Measurements from ENCODE around the gene CYP4A22.

CYP4A22 gene

DNA sequence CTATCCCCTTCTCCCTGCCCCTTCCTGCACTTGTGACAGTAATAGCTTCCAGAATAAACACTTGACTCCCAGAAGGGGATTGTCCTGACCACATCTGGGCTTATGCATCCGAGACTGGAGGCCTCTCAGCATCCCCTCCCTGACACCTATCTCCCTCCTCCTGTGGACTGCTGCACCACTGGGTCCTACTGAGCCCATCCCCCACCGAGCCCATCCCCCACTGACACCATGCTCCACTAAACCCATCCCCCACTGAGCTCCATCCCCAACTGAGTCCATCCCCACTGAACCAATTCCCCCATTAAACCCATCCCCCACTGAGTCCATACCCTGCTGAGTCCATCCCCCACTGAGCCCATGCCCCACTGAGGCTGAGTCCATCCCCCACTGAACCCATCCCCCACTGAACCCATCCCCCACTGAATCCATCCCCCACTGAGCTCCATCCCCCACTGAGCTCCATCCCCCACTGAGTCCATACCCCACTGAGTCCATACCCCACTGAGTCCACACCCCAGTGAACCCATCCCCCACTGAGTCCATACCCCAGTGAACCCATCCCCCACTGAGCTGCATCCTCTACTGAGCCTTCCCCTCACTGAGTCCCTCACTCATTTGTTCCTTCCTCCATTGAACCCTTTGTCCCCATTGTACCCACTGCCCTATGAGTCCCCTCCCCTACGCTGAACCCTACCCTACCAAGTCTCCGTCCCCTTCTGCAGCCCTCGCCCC is 47.0 kb downstream of the CYP4A22 start:
- no peak overlapping the region for H3K4me3 ChIP-seq (ENCODE audit: low read depth, low read length)
- peak; percentile 25 for DNase-seq (ENCODE audit: low read depth)
- TF ChIP-seq, protein P1, sequence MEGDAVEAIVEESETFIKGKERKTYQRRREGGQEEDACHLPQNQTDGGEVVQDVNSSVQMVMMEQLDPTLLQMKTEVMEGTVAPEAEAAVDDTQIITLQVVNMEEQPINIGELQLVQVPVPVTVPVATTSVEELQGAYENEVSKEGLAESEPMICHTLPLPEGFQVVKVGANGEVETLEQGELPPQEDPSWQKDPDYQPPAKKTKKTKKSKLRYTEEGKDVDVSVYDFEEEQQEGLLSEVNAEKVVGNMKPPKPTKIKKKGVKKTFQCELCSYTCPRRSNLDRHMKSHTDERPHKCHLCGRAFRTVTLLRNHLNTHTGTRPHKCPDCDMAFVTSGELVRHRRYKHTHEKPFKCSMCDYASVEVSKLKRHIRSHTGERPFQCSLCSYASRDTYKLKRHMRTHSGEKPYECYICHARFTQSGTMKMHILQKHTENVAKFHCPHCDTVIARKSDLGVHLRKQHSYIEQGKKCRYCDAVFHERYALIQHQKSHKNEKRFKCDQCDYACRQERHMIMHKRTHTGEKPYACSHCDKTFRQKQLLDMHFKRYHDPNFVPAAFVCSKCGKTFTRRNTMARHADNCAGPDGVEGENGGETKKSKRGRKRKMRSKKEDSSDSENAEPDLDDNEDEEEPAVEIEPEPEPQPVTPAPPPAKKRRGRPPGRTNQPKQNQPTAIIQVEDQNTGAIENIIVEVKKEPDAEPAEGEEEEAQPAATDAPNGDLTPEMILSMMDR (IDR thresholded peaks at IDR 0.05; ENCODE audit: low read depth, low read length): no peak
- no peak for TF ChIP-seq MYC (IDR thresholded peaks at IDR 0.05; ENCODE audit: low read depth, low read length)
- no peak for TF ChIP-seq POLR2A (IDR thresholded peaks at IDR 0.05; ENCODE audit: extremely low read depth, insufficient read length)
- TF ChIP-seq, protein P2, sequence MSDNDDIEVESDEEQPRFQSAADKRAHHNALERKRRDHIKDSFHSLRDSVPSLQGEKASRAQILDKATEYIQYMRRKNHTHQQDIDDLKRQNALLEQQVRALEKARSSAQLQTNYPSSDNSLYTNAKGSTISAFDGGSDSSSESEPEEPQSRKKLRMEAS (IDR thresholded peaks at IDR 0.05; ENCODE audit: low read depth, low read length): no peak

DNA sequence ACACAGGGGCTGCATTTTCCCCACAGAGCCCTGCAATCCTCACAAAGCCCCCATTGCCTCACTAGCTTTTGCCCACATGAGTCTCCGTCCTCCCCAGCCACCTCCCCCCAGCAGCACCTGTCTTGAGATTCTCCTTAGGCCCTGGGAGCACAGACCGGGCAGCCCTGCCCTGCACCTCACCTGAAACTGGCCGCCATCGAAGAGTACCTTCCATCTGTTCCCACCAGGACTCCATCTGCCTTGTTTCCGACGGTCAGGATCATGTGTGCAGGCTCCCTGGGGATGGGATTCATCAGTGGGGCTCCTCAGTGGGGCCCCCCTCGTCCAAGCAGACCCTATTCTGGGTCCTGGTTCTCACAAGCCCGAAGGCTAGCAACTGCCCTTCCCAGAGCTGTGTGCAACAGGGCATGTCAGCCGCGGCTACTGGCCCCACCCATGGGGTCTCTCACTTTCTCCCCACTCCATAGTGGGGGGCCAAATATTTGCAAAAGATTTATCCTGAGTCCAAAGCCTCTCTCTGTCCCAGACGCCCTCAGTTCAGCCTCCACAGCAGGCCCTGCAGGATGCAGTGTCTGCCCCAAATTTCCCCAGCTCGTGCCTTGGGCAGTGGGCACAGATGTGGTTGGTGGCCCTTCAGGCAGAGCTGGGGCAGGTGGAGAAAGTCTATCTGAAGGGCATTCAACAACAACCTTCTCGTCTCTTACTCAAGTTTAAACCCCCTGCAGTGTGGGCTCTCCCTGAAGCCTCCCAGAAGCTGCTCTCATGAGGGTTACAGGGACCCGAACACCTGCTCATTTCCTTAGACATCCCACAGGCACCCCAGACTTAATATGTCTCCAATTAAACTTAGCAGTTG is 47.8 kb downstream of the CYP4A22 start:
- TF ChIP-seq POLR2A (IDR thresholded peaks at IDR 0.05; ENCODE audit: extremely low read depth, insufficient read length): no peak
- TF ChIP-seq, protein P2 (IDR thresholded peaks at IDR 0.05; ENCODE audit: low read depth, low read length): no peak
- TF ChIP-seq, protein P1 (IDR thresholded peaks at IDR 0.05; ENCODE audit: low read depth, low read length): no peak
- no peak for TF ChIP-seq MYC (IDR thresholded peaks at IDR 0.05; ENCODE audit: low read depth, low read length)
- no peak for DNase-seq (ENCODE audit: low read depth)
- no peak overlapping the region for H3K4me3 ChIP-seq (ENCODE audit: low read depth, low read length)

DNA sequence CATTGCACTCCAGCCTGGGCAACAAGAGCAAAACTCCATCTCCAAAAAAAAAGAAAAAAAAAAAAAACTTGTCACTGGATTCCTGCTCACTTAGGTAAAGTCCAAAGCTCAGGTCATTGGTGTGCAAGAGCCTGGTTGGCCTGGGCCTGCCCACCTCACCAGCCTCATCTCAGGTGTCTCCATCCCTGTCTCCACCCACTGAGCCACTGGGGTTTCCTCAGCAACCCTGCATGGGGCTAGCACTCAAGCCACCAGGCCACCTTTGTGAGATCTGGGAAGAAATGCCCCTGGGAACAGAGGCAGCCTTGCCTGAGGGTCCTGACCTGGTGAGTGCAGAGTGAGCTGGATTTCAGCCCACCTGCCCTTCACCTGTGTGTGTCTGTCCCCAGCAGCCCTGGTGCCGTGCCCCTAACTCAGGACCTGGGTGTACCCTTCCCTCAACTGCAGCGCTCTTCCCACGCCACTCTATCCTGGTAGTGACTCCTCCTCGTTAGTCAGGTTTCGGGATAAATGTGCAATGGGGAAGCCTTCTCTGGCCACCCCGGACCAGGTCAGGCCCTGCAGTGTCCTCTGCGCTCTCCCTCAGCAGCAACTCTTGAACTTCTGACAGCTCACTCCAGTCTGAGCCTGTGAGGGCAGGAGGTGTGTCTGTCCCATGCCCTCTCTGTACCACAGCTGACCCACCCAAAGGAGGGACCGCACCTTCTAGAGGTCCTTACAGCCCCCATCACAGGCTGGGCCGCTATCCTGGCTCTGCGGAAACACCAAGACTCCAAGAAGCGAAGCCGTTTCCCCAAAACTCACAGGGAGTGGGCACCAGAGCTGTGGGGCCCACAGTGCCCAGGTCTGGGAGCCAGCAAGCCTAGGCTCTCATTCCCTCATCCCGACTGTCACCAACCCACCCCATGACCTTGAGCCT is 49.3 kb downstream of the CYP4A22 start:
- DNase-seq (ENCODE audit: low read depth): no peak
- no peak overlapping the region for H3K4me3 ChIP-seq (ENCODE audit: low read depth, low read length)
- TF ChIP-seq MYC (IDR thresholded peaks at IDR 0.05; ENCODE audit: low read depth, low read length) (no peak), POLR2A (IDR thresholded peaks at IDR 0.05; ENCODE audit: extremely low read depth, insufficient read length) (no peak)
- TF ChIP-seq, protein P1 (IDR thresholded peaks at IDR 0.05; ENCODE audit: low read depth, low read length): no peak

DNA sequence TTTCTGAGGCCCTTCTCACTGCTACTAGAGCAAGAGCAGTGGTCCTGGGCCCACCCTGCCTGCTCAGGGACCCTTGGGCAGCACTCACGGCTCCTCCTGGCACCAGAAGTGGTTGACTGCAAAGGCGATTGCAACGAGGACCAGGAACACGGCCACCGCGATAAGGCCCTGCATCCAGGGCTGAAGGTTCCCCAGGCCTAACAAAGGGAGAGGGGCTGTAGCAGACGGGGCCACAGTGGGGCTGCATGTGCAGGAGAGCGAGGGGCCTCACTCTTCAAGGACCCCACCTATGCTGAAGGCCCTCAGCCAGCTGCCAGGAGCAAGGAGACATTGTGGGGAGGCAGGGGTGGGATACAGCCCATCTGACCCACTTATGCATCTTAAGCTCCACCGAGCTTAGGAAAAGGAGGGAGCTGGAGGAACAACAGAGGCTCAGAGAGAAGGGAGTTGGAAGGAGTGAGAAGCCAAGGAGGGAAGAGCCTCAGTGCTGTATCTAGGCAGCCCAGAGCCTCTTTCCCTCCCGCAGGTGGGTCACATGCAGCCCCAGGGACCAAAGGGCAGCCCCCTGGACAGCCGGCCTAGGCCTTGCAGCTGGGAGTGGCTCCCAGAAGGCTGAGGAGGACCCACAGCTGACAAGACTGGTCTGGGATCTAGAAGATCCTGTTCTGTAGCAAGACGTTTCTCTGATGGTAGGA is 50.1 kb downstream of the CYP4A22 start:
- DNase-seq (ENCODE audit: low read depth): no peak
- TF ChIP-seq, protein P1 (IDR thresholded peaks at IDR 0.05; ENCODE audit: low read depth, low read length): no peak
- no peak for TF ChIP-seq POLR2A (IDR thresholded peaks at IDR 0.05; ENCODE audit: extremely low read depth, insufficient read length)
- TF ChIP-seq, protein P2 (IDR thresholded peaks at IDR 0.05; ENCODE audit: low read depth, low read length): no peak
- TF ChIP-seq MYC (IDR thresholded peaks at IDR 0.05; ENCODE audit: low read depth, low read length): no peak
- no peak overlapping the region for H3K4me3 ChIP-seq (ENCODE audit: low read depth, low read length)

DNA sequence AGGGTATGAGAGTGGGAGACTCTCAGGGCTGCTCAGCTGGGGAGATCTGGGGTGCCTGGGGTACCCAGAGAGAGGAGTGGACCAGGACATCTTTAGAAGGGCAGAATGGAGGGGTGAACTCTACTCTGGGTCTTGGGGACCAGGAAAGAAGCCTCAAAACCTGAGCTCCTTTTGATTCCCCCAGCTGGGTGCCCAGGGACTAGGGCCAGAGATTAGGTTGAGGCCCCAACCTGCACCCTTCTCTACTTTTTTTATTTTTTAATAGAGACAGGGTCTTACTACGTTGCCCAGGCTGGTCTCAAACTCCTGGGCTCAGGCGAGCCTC is 50.6 kb downstream of the CYP4A22 start:
- H3K4me3 ChIP-seq (ENCODE audit: low read depth, low read length): no peak overlapping the region
- no peak for TF ChIP-seq POLR2A (IDR thresholded peaks at IDR 0.05; ENCODE audit: extremely low read depth, insufficient read length)
- TF ChIP-seq, protein P1 (IDR thresholded peaks at IDR 0.05; ENCODE audit: low read depth, low read length): no peak
- TF ChIP-seq, protein P2 (IDR thresholded peaks at IDR 0.05; ENCODE audit: low read depth, low read length): no peak
- no peak for TF ChIP-seq MYC (IDR thresholded peaks at IDR 0.05; ENCODE audit: low read depth, low read length)
- no peak for DNase-seq (ENCODE audit: low read depth)
